RWPE1 (cell line): ENCODE measurements around the gene CTDSP1.
A peak's percentile ranks its signal among the peaks of the same experiment; 100 is the strongest.

Experiments
- CTCF ChIA-PET: fragments of 350-600 bp; sonication (Branson Sonifier 250); formaldehyde crosslinking; extraction: SDS; loops from one replicate; lab custom pipeline; 2021; lab: Yijun Ruan, JAX
- POLR2A ChIA-PET: fragments of 400-600 bp; formaldehyde crosslinking; extraction: SDS; loops from one replicate; lab custom pipeline; 2020; ENCODE audit warnings: antibody characterized with exemption; ENCODE audit not compliant: low non-redundant PET; lab: Yijun Ruan, JAX
- DNase-seq: peaks from one replicate; pipeline ENCODE4 v3.0.0; 2012; ENCODE audit warnings: low spot score
- H3K27ac ChIP-seq: fragments of 450-650 bp; 2 replicates; pipeline ENCODE4 v1.5.1; 2017
- TF ChIP-seq, protein P1 (sequence below): fragments of 450-650 bp; conservative IDR thresholded peaks from 2 replicates; pipeline ENCODE4 v1.5.1; 2017; ENCODE audit warnings: low read depth, mild to moderate bottlenecking

CTDSP1 gene

DNA sequence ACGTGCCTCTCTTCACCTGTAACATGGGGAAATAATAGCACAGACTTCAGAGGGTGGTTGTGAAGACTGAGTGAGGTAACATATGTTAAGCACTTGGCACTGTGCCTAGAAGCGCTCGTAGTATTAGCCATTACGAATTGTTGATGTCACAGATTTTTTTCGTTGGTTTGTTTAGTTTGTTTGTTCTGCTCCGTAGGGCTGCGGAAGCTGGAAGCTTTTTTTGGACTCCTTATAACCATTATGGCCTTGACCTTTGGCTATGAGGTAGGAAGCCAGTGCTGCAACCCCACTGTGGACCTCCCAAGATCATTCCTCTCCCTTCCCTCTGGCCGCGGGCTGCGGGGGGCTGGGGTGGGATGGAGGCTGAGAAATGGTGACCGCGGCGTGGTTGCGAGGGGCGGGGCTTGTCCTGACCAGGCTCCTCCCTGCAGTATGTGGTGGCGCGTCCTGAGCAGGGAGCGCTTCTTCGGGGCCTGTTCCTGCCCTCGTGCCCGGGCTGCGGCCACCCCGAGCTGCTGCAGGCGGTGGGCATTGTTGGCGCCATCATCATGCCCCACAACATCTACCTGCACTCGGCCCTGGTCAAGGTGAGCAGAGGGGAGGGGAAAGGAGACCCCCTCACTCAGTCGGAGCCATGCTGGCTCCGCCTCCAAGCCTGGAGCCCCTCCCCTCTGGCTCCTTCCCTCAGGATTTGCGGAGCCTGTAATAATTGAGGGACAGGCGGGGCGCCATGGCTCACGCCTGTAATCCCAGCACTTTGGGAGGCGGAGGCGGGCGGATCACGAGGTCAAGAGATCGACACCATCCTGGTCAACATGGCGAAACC is 12.1 kb upstream of the CTDSP1 start:
- TF ChIP-seq, protein P1, sequence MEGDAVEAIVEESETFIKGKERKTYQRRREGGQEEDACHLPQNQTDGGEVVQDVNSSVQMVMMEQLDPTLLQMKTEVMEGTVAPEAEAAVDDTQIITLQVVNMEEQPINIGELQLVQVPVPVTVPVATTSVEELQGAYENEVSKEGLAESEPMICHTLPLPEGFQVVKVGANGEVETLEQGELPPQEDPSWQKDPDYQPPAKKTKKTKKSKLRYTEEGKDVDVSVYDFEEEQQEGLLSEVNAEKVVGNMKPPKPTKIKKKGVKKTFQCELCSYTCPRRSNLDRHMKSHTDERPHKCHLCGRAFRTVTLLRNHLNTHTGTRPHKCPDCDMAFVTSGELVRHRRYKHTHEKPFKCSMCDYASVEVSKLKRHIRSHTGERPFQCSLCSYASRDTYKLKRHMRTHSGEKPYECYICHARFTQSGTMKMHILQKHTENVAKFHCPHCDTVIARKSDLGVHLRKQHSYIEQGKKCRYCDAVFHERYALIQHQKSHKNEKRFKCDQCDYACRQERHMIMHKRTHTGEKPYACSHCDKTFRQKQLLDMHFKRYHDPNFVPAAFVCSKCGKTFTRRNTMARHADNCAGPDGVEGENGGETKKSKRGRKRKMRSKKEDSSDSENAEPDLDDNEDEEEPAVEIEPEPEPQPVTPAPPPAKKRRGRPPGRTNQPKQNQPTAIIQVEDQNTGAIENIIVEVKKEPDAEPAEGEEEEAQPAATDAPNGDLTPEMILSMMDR = no peak
- ChIA-PET POLR2A (no interaction called here), CTCF (interaction anchor here (0.7 kb wide), 1 partner anchor 299 kb away, joined by 4 read pairs; no protein-coding TSS in a partner anchor)
- peak overlapping the region; percentile 89 for H3K27ac ChIP-seq
- DNase-seq = no peak

DNA sequence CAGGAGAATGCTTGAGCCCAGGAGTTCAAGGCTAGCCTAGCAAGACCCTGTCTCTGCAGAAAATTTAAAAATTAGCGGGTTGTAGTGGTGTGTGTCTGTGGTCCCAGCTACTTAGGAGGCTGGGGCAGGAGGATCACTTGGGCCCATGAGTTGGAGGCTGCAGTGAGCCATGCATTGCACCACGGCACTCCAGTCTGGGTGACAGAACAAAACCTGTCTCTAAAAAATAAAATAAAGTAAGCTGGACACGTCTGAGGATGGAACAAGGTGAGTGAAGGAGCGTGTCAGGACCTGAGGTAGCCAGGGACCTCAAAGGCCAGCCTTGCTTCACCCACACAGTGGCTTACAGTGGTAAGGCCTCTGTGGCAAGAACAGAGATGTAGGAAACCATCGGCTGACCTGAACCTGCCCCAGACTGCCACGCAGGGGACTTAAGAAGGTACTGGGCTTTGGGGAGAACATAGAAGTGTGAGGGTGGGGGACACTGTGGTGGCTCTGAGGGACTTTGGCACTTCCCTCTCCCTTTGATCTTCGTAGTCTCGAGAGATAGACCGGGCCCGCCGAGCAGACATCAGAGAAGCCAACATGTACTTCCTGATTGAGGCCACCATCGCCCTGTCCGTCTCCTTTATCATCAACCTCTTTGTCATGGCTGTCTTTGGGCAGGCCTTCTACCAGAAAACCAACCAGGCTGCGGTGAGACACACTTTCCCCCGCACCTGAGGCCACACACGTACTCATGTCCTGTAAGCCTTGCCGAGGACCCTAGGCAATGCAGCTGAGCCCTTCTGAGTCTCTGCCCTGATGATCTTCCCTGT is 10.1 kb upstream of the CTDSP1 start:
- DNase-seq = no peak
- ChIA-PET POLR2A (no interaction called here), CTCF (interaction anchor here (0.6 to 1.1 kb wide), 2 partner anchors 33 to 206 kb away, joined by 3 read pairs; no protein-coding TSS in a partner anchor)
- TF ChIP-seq, protein P1 = no peak
- H3K27ac ChIP-seq = peak overlapping the region; percentile 37; the same call in 1 of the 2 replicates

DNA sequence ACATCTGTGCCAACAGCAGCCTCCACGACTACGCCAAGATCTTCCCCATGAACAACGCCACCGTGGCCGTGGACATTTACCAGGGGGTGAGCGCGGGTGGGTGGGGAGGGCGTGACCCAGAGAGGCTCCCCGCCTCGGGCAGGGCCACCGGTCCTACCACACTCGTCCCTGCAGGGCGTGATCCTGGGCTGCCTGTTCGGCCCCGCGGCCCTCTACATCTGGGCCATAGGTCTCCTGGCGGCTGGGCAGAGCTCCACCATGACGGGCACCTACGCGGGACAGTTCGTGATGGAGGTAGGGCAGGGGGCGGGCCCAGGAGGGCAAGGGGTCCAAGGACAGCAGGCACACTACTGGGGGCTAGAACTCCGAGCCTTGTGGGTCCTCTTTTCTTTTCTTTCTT is 8.5 kb upstream of the CTDSP1 start:
- H3K27ac ChIP-seq = peak overlapping the region; percentile 37
- TF ChIP-seq, protein P1 = no peak
- ChIA-PET CTCF (no interaction called here), POLR2A (no interaction called here)
- no peak for DNase-seq

DNA sequence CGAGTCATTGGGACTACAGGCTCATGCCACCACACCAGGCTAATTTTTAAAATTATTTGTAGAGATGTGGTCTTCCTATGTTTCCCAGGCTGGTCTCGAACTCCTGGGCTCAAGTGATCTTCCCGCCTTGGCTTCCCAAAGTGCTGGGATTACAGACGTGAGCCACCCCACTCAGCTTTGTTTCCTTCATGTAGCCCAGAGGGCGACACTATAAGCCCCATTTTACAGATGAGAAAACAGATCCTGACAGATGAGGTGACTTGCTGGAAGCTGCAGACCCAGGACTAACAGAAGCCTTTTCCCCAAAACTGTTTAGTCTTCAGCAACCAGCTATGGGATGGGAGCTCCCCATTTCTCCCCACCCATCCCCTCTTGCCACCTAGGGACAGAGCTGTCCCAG is 7.2 kb upstream of the CTDSP1 start:
- ChIA-PET CTCF (interaction anchor here (0.6 to 1.6 kb wide), 2 partner anchors 91 to 291 kb away, joined by 5 to 6 read pairs; no protein-coding TSS in a partner anchor), POLR2A (no interaction called here)
- H3K27ac ChIP-seq = peak overlapping the region; percentile 19
- no peak for DNase-seq
- TF ChIP-seq, protein P1 = no peak

DNA sequence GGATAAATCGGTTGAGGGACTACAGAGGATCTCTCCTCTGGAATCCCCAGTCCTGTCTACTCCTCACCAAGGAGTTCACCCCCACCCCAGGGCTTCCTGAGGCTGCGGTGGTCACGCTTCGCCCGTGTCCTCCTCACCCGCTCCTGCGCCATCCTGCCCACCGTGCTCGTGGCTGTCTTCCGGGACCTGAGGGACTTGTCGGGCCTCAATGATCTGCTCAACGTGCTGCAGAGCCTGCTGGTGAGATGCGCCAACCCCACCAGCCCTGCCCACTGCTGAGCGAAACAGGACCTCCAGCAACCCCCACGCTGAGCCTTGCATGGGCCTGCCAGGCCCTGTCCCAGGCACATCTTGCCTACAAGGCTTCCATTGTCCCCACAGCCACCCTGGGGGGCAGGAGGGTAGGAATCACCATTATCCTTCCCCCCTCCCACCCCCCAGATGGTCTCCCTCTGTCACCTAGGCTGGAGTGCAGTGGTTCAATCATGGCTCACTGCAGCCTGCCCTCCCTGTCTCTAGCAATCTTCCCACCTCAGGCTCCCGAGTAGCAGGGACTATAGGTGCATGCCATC is 6.7 kb upstream of the CTDSP1 start:
- ChIA-PET CTCF (interaction anchor here (0.6 to 1.6 kb wide), 3 partner anchors 71 to 291 kb away, joined by 4 to 6 read pairs (median 5); no protein-coding TSS in a partner anchor), POLR2A (no interaction called here)
- no peak for DNase-seq
- TF ChIP-seq, protein P1 = no peak
- H3K27ac ChIP-seq = peak overlapping the region; percentile 19
